Neural progenitor cell (in vitro differentiated cells): ENCODE data around the gene TMEM221. TPM values are rescaled to one million over a fixed set of nuclear protein-coding genes. Genes with fewer than 3 reads are reported as not detected.
A peak's percentile ranks its signal among the peaks of the same experiment; 100 is the strongest.

Experiments used
- DNase-seq: peaks from one replicate; pipeline ENCODE4 v3.0.0-alpha.2; 2016; ENCODE audit warnings: low spot score
- H2AFZ ChIP-seq: fragments of 200-600 bp; sonication (generic); replicated peaks from 2 replicates; pipeline ENCODE4 v1.6.1; 2016; ENCODE audit warnings: antibody characterized with exemption
- H3F3A ChIP-seq: fragments of 200-600 bp; sonication (generic); 2 replicates; pipeline ENCODE4 v1.6.1; 2016; ENCODE audit warnings: antibody characterized with exemption, low read depth
- H3K27ac ChIP-seq: fragments of 200-600 bp; sonication (generic); 2 replicates; pipeline ENCODE4 v1.5.1; 2016; ENCODE audit warnings: mild to moderate bottlenecking
- H3K27me3 ChIP-seq: fragments of 200-600 bp; sonication (generic); 2 replicates; pipeline ENCODE4 v1.6.1; 2016; ENCODE audit warnings: mild to moderate bottlenecking, moderate library complexity
- H3K36me3 ChIP-seq: fragments of 200-600 bp; sonication (generic); 2 replicates; pipeline ENCODE4 v1.5.1; 2016
- H3K4me1 ChIP-seq: fragments of 200-600 bp; sonication (generic); 2 replicates; pipeline ENCODE4 v1.6.1; 2016; ENCODE audit warnings: mixed run types
- H3K4me2 ChIP-seq: fragments of 200-600 bp; sonication (generic); 2 replicates; pipeline ENCODE4 v1.6.1; 2016
- H3K4me3 ChIP-seq: fragments of 200-600 bp; sonication (generic); 2 replicates; pipeline ENCODE4 v1.5.1; 2016
- H3K79me2 ChIP-seq: fragments of 200-600 bp; sonication (generic); 2 replicates; pipeline ENCODE4 v1.6.1; 2016; ENCODE audit warnings: low read depth
- H3K9ac ChIP-seq: fragments of 200-600 bp; sonication (generic); 2 replicates; pipeline ENCODE4 v1.6.1; 2016
- H3K9me3 ChIP-seq: fragments of 200-600 bp; sonication (generic); 2 replicates; pipeline ENCODE4 v1.5.1; 2016; ENCODE audit warnings: low read depth
- H4K20me1 ChIP-seq: fragments of 200-600 bp; sonication (generic); 2 replicates; pipeline ENCODE4 v1.6.1; 2016; ENCODE audit warnings: low read depth
- H3K27ac Mint-ChIP-seq: 3 replicates; pipeline ENCODE4 v1.8.0; 2021; ENCODE audit warnings: mixed read lengths
- H3K27me3 Mint-ChIP-seq: 2 replicates; pipeline ENCODE4 v1.8.0; 2022; ENCODE audit warnings: low read depth, mild to moderate bottlenecking, inconsistent platforms, moderate library complexity, mixed read lengths; ENCODE audit not compliant: insufficient read depth
- H3K36me3 Mint-ChIP-seq: 3 replicates; pipeline ENCODE4 v1.8.0; 2021; ENCODE audit warnings: mixed read lengths
- H3K4me1 Mint-ChIP-seq: 3 replicates; pipeline ENCODE4 v1.8.0; 2021; ENCODE audit warnings: mixed read lengths
- H3K4me3 Mint-ChIP-seq: 3 replicates; pipeline ENCODE4 v1.8.0; 2021; ENCODE audit warnings: mild to moderate bottlenecking, moderate library complexity, mixed read lengths
- H3K9me3 Mint-ChIP-seq: 3 replicates; pipeline ENCODE4 v1.8.0; 2020; ENCODE audit warnings: mixed read lengths
- CTCF ChIP-seq: fragments of 200-600 bp; sonication (generic); IDR thresholded peaks from 2 replicates; pipeline ENCODE4 v1.5.1; 2017; ENCODE audit warnings: antibody characterized with exemption, mild to moderate bottlenecking
- EZH2 ChIP-seq: fragments of 200-600 bp; sonication (generic); IDR thresholded peaks from 2 replicates; pipeline ENCODE4 v1.6.1; 2017; ENCODE audit warnings: antibody characterized with exemption, mild to moderate bottlenecking, moderate library complexity
- EZH2phosphoT487 ChIP-seq: fragments of 200-600 bp; sonication (generic); IDR thresholded peaks from 2 replicates; pipeline ENCODE4 v1.6.1; 2017; ENCODE audit warnings: antibody characterized with exemption
- total RNA-seq: library from RNA; depleted of rRNA; stranded (reverse); fragments of >200 nt; gene quantifications from 2 replicates; pipeline ENCODE4 v1.2.3, GENCODE V29; 2015; ENCODE audit warnings: low replicate concordance

Gene TMEM221
- total RNA-seq, 1 donor from 2014 or later: 0.17 TPM

- Histone ChIP-seq H3K79me2 (peaks cover 3% of the 10 kb centered on the region), H3K27me3 (no peaks in the 10 kb centered on the region), H3F3A (peaks cover 13% of the 10 kb centered on the region), H3K9ac (no peak overlapping the region), H4K20me1 (peaks cover 7% of the 10 kb centered on the region), H3K4me1 (peaks cover under 1% of the 10 kb centered on the region), H3K36me3 (no peaks in the 10 kb centered on the region), H2AFZ (no peak overlapping the region), H3K4me2 (no peak overlapping the region), H3K27ac (no peak overlapping the region), H3K4me3 (no peak overlapping the region), H3K9me3 (no peaks in the 10 kb centered on the region)
- H3K27me3 Mint-ChIP-seq: peaks cover 2% of the 10 kb centered on the region
- no peak for TF ChIP-seq EZH2phosphoT487
- TF ChIP-seq EZH2: no peak
- no peak for TF ChIP-seq CTCF
- peaks cover 14% of the 10 kb centered on the region for H3K4me1 Mint-ChIP-seq
- DNase-seq: no peak
- no peak overlapping the region for H3K27ac Mint-ChIP-seq
- no peak overlapping the region for H3K4me3 Mint-ChIP-seq
- no peaks in the 10 kb centered on the region for H3K36me3 Mint-ChIP-seq
- no peaks in the 10 kb centered on the region for H3K9me3 Mint-ChIP-seq
Observed at GRCh38 chr19:17398902-17399527, 49.5 kb downstream of the TMEM221 start.

DNA sequence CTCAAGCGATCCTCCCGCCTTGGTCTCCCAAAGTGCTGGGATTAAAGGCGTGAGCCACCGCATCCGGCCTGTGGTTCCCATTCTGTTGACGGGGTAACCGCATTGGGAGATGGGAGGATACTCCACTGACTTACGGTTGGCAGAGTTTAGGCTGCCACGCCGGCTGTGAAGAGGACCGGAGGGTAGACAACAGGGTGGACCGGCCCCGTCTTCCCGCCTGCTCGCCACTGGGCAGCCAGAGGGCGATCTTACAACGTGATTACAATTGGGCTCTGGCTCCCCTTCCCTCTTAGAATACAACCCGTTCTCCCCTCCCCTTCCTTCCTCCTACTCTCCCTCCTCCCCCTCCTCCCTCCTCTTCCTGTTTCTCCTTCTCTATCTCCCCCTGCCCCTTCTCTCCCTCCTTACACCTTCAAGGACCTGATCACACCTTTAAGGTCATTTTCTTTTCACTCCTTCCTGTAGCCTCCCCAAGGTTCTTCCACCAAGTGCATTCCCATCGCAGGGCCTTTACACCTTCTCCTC lies 53.5 kb downstream of the TMEM221 start:
- no peak overlapping the region for H3K9ac ChIP-seq
- no peaks in the 10 kb centered on the region for H4K20me1 ChIP-seq
- peak overlapping the region; percentile 15 for H3K27ac Mint-ChIP-seq
- H3K4me1 Mint-ChIP-seq: peaks cover 18% of the 10 kb centered on the region
- H3K27ac ChIP-seq: no peak overlapping the region
- DNase-seq: peak; percentile 72
- peaks cover 19% of the 10 kb centered on the region for H3F3A ChIP-seq
- H3K4me3 Mint-ChIP-seq: peak overlapping the region; percentile 38
- H3K79me2 ChIP-seq: no peaks in the 10 kb centered on the region
- H3K36me3 ChIP-seq: no peaks in the 10 kb centered on the region
- peak overlapping the region; percentile 38 for H3K4me2 ChIP-seq
- TF ChIP-seq EZH2: no peak
- peak; percentile 69 for TF ChIP-seq CTCF
- TF ChIP-seq EZH2phosphoT487: no peak
- no peak overlapping the region for H3K4me3 ChIP-seq
- H3K27me3 ChIP-seq: peaks cover 4% of the 10 kb centered on the region
- H3K27me3 Mint-ChIP-seq: peaks cover 10% of the 10 kb centered on the region
- H3K9me3 Mint-ChIP-seq: peaks cover 2% of the 10 kb centered on the region
- H3K9me3 ChIP-seq: no peaks in the 10 kb centered on the region
- H3K4me1 ChIP-seq: no peaks in the 10 kb centered on the region
- no peaks in the 10 kb centered on the region for H3K36me3 Mint-ChIP-seq
- H2AFZ ChIP-seq: no peak overlapping the region

DNA sequence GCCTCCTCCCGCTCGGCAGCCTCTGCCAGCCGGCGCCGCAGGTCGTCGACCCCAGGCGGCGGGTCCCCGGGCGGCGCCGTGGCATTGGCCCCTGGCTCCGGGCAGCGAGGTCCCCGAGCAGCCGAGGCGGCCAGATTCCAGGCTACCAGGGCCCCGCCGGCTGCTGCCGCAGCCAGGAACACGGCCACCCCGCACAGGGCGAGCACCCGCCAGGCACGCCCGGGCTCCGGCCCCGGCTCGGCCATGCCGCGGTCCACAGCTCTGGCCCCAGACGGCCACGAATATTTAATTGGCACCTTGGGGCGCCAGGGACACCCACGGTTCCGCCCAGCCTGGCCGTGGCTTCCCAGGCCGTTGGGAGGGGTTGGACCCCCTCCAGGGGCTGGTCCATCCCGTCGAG lies 54.6 kb downstream of the TMEM221 start, which contains the start of gene CCDC194:
TSS of gene CCDC194 (minus strand) at position 283 of the 400 bp plus-strand sequence. CDS start at position 245, 38 bp downstream.
- H3K4me2 ChIP-seq: no peak within 1 kb of the TSS
- H3K27ac Mint-ChIP-seq: no peak within 1 kb of the TSS
- TF ChIP-seq CTCF (no peak), EZH2phosphoT487 (no peak), EZH2 (no peak)
- H3K79me2 ChIP-seq: no peaks in the 10 kb centered on the region
- H3K4me3 Mint-ChIP-seq: peak within 1 kb of the TSS; percentile 11
- no peak within 1 kb of the TSS for H3K9ac ChIP-seq
- H3K4me1 ChIP-seq: no peaks in the 10 kb centered on the region
- peaks cover 14% of the 10 kb centered on the region for H3K27me3 ChIP-seq
- no peak within 1 kb of the TSS for H3K27ac ChIP-seq
- H3K36me3 ChIP-seq: no peaks in the 10 kb centered on the region
- no peak for DNase-seq
- H3K36me3 Mint-ChIP-seq: no peaks in the 10 kb centered on the region
- peaks cover 18% of the 10 kb centered on the region for H3K4me1 Mint-ChIP-seq
- H2AFZ ChIP-seq: no peak within 1 kb of the TSS
- H3K4me3 ChIP-seq: no peak within 1 kb of the TSS
- peaks cover 22% of the 10 kb centered on the region for H3F3A ChIP-seq
- no peaks in the 10 kb centered on the region for H4K20me1 ChIP-seq
- H3K9me3 Mint-ChIP-seq: peaks cover 7% of the 10 kb centered on the region
- H3K27me3 Mint-ChIP-seq: peaks cover 16% of the 10 kb centered on the region
- peaks cover 4% of the 10 kb centered on the region for H3K9me3 ChIP-seq
